Esophagus squamous epithelium (tissue), 4 donors: ENCODE results near the gene MSRB1.

ENCODE experiments used
- CTCF ChIP-seq, 6 experiments: fragments of 450-650 bp in 4 of 6; fragments of 200-600 bp in 2 of 6; sonication (generic) in 2 of 6; IDR thresholded peaks; one replicate each; pipeline ENCODE4 v1.5.1; 2016 to 2019; ENCODE audit warnings: antibody characterized with exemption in 6 of 6, mild to moderate bottlenecking in 4 of 6, moderate library complexity in 4 of 6
- POLR2A ChIP-seq, 4 donors: fragments of 450-650 bp; IDR thresholded peaks; one replicate each; pipeline ENCODE4 v1.6.1; 2017; ENCODE audit warnings: antibody characterized with exemption in 4 of 4, mild to moderate bottlenecking in 4 of 4, moderate library complexity in 3 of 4

GRCh38 chr16:1965396-1966001 is 22.5 kb upstream of the MSRB1 start:
- TF ChIP-seq CTCF (IDR thresholded peaks at IDR 0.05) = no peak
- no peak for TF ChIP-seq POLR2A (IDR thresholded peaks at IDR 0.05)
